CD4-positive, CD25-positive, alpha-beta regulatory T cell (primary cell): Measurements from ENCODE around the gene MRPL48. TPM values are rescaled to one million over a fixed set of nuclear protein-coding genes. Genes with fewer than 3 reads are reported as not detected.

Source experiments
- ATAC-seq, 2 donors: fragments of 150-1000 bp; cut with Tn5 transposase; one replicate each; pipeline ENCODE4 v1.10.0; 2021; ENCODE audit warnings: low read depth in 2 of 2, moderate number of reproducible peaks in 2 of 2, moderate library complexity in 1 of 2
- DNase-seq, 3 donors: peaks; one replicate each; pipeline versions ENCODE4 v3.0.0 to v3.0.0-alpha.2; 2012 to 2022; ENCODE audit warnings: mixed read lengths in 1 of 3
- H3K27ac ChIP-seq: one replicate; pipeline ENCODE4 v1.7.0; 2013; ENCODE audit warnings: mild to moderate bottlenecking, low read length; ENCODE audit not compliant: insufficient read depth, poor library complexity, severe bottlenecking
- H3K27me3 ChIP-seq: one replicate; pipeline ENCODE4 v1.7.0; 2013; ENCODE audit warnings: low read length; ENCODE audit not compliant: control insufficient read depth, insufficient read depth
- H3K36me3 ChIP-seq: one replicate; pipeline ENCODE4 v1.7.0; 2013; ENCODE audit warnings: mild to moderate bottlenecking, low read length, moderate library complexity; ENCODE audit not compliant: control insufficient read depth, insufficient read depth
- H3K4me1 ChIP-seq: 2 replicates; pipeline ENCODE4 v1.7.0; 2013; ENCODE audit warnings: mild to moderate bottlenecking, low read length; ENCODE audit not compliant: insufficient read depth, control insufficient read depth, poor library complexity, severe bottlenecking
- H3K4me3 ChIP-seq: one replicate; pipeline ENCODE4 v1.7.0; 2013; ENCODE audit warnings: low read depth, mild to moderate bottlenecking, low read length, moderate library complexity
- H3K9me3 ChIP-seq, 2 experiments: 1 replicate in 1 of 2; 2 replicates in 1 of 2; pipeline ENCODE4 v1.7.0; 2013; ENCODE audit warnings: low read length in 2 of 2, mild to moderate bottlenecking in 1 of 2, moderate library complexity in 1 of 2; ENCODE audit not compliant: control insufficient read depth in 2 of 2
- H3K27ac Mint-ChIP-seq, 3 donors: one replicate each; pipeline ENCODE4 v1.8.0; 2020 to 2022; ENCODE audit warnings: mild to moderate bottlenecking in 3 of 3, mixed read lengths in 3 of 3, moderate library complexity in 2 of 3
- H3K27me3 Mint-ChIP-seq: one replicate; pipeline ENCODE4 v1.8.0; 2022; ENCODE audit warnings: mild to moderate bottlenecking, mixed read lengths
- H3K36me3 Mint-ChIP-seq: one replicate; pipeline ENCODE4 v1.8.0; 2020; ENCODE audit warnings: mixed read lengths
- H3K4me1 Mint-ChIP-seq, 4 donors: one replicate each; pipeline ENCODE4 v1.8.0; 2020 to 2022; ENCODE audit warnings: mixed read lengths in 4 of 4, mild to moderate bottlenecking in 1 of 4
- H3K4me3 Mint-ChIP-seq, 4 donors: one replicate each; pipeline ENCODE4 v1.8.0; 2020 to 2022; ENCODE audit warnings: mild to moderate bottlenecking in 4 of 4, mixed read lengths in 4 of 4, moderate library complexity in 3 of 4
- H3K9me3 Mint-ChIP-seq, 7 donors: one replicate each; pipeline ENCODE4 v1.8.0; 2020 to 2022; ENCODE audit warnings: mixed read lengths in 7 of 7, mild to moderate bottlenecking in 3 of 7, moderate library complexity in 2 of 7
- polyA plus RNA-seq, 4 donors: library from polyadenylated mRNA; unstranded; fragments of 300-500 nt; fragmentation: Illumina TruSeq; gene quantifications; one replicate each; pipeline ENCODE4 v1.2.3, GENCODE V29; 2021
- total RNA-seq: library from RNA; stranded (reverse); gene quantifications from one replicate; pipeline ENCODE4 v1.2.3, GENCODE V29; 2022

The MRPL48 gene
- total and polyA plus RNA-seq, 5 donors from 2014 or later = 25.7 to 70.8 (median 65.4) TPM

- Mint-ChIP-seq H3K9me3 (peaks cover 0 to 2% (median 0%) of the 10 kb centered on the region in 7 donors), H3K36me3 (peaks cover 12% of the 10 kb centered on the region), H3K27ac (peak overlapping the region in 1 of 3 donors; percentile 3), H3K27me3 (no peaks in the 10 kb centered on the region), H3K4me1 (peaks cover 0 to 6% (median 3%) of the 10 kb centered on the region in 4 donors), H3K4me3 (no peak overlapping the region)
- DNase-seq (no peak), ATAC-seq (no peak)
- Histone ChIP-seq H3K27me3 (no peaks in the 10 kb centered on the region), H3K36me3 (no peaks in the 10 kb centered on the region), H3K9me3 (no peaks in the 10 kb centered on the region), H3K4me1 (no peaks in the 10 kb centered on the region), H3K4me3 (no peak overlapping the region), H3K27ac (no peak overlapping the region)
Observed at GRCh38 chr11:73851046-73851764, 63.5 kb downstream of the MRPL48 start.

- H3K36me3 Mint-ChIP-seq = peaks cover 14% of the 10 kb centered on the region
- no peaks in the 10 kb centered on the region for H3K27me3 Mint-ChIP-seq
- Histone ChIP-seq H3K36me3 (no peaks in the 10 kb centered on the region), H3K27me3 (no peaks in the 10 kb centered on the region), H3K9me3 (no peaks in the 10 kb centered on the region), H3K4me3 (no peak overlapping the region), H3K27ac (no peak overlapping the region), H3K4me1 (no peaks in the 10 kb centered on the region)
- H3K4me1 Mint-ChIP-seq = peaks cover 0 to 6% (median 3%) of the 10 kb centered on the region in 4 donors
- H3K9me3 Mint-ChIP-seq = peaks cover 0 to 2% (median 0%) of the 10 kb centered on the region in 7 donors
- H3K27ac Mint-ChIP-seq = no peak overlapping the region
- DNase-seq (no peak), ATAC-seq (no peak)
- H3K4me3 Mint-ChIP-seq = no peak overlapping the region
Observed at GRCh38 chr11:73852049-73852448, 64.4 kb downstream of the MRPL48 start.

GRCh38 chr11:73854680-73855079 is 67.0 kb downstream of the MRPL48 start:
- H3K27ac Mint-ChIP-seq = no peak overlapping the region
- Histone ChIP-seq H3K4me3 (no peak overlapping the region), H3K9me3 (no peaks in the 10 kb centered on the region), H3K4me1 (no peaks in the 10 kb centered on the region), H3K27me3 (no peaks in the 10 kb centered on the region), H3K36me3 (no peaks in the 10 kb centered on the region), H3K27ac (no peak overlapping the region)
- peaks cover 24% of the 10 kb centered on the region for H3K36me3 Mint-ChIP-seq
- no peak for ATAC-seq
- no peaks in the 10 kb centered on the region for H3K4me1 Mint-ChIP-seq
- no peak overlapping the region for H3K4me3 Mint-ChIP-seq
- no peaks in the 10 kb centered on the region for H3K27me3 Mint-ChIP-seq
- H3K9me3 Mint-ChIP-seq = peaks cover 0 to 2% (median 0%) of the 10 kb centered on the region in 7 donors
- no peak for DNase-seq

GRCh38 chr11:73856031-73856567 is 68.4 kb downstream of the MRPL48 start:
- Mint-ChIP-seq H3K9me3 (peaks cover 0 to 2% (median 0%) of the 10 kb centered on the region in 7 donors), H3K27ac (no peak overlapping the region), H3K4me1 (peaks cover 0 to 5% (median 0%) of the 10 kb centered on the region in 4 donors), H3K27me3 (no peaks in the 10 kb centered on the region), H3K4me3 (no peak overlapping the region), H3K36me3 (peaks cover 36% of the 10 kb centered on the region)
- H3K27me3 ChIP-seq = no peaks in the 10 kb centered on the region
- no peak for DNase-seq
- H3K36me3 ChIP-seq = peaks cover 9% of the 10 kb centered on the region
- no peak for ATAC-seq
- H3K9me3 ChIP-seq = no peaks in the 10 kb centered on the region
- no peak overlapping the region for H3K27ac ChIP-seq
- no peaks in the 10 kb centered on the region for H3K4me1 ChIP-seq
- H3K4me3 ChIP-seq = no peak overlapping the region

- no peak for ATAC-seq
- peaks cover 48% of the 10 kb centered on the region for H3K36me3 Mint-ChIP-seq
- no peaks in the 10 kb centered on the region for H3K27me3 ChIP-seq
Observed at GRCh38 chr11:73859671-73860070, 72.0 kb downstream of the MRPL48 start.

GRCh38 chr11:73860202-73860601 is 72.5 kb downstream of the MRPL48 start:
- no peaks in the 10 kb centered on the region for H3K27me3 Mint-ChIP-seq
- peaks cover 47% of the 10 kb centered on the region for H3K36me3 Mint-ChIP-seq
- H3K27ac Mint-ChIP-seq = no peak overlapping the region

More at GRCh38 chr11:73859671-73860070, 72.0 kb downstream of the MRPL48 start:
- Histone ChIP-seq H3K36me3 (peaks cover 26% of the 10 kb centered on the region), H3K4me3 (no peak overlapping the region), H3K9me3 (no peaks in the 10 kb centered on the region), H3K27ac (no peak overlapping the region), H3K4me1 (no peaks in the 10 kb centered on the region)
- DNase-seq = no peak
- Mint-ChIP-seq H3K4me1 (peaks cover 0 to 5% (median 0%) of the 10 kb centered on the region in 4 donors), H3K27me3 (no peaks in the 10 kb centered on the region), H3K9me3 (peaks cover 0 to 2% (median 0%) of the 10 kb centered on the region in 7 donors), H3K4me3 (no peak overlapping the region), H3K27ac (no peak overlapping the region)

GRCh38 chr11:73862986-73863385 is 75.3 kb downstream of the MRPL48 start:
- peaks cover 29% of the 10 kb centered on the region for H3K36me3 ChIP-seq
- ATAC-seq (no peak), DNase-seq (no peak)
- H3K27ac ChIP-seq = no peak overlapping the region
- H3K4me1 ChIP-seq = no peaks in the 10 kb centered on the region
- no peak overlapping the region for H3K4me3 ChIP-seq
- H3K9me3 ChIP-seq = no peaks in the 10 kb centered on the region
- Mint-ChIP-seq H3K36me3 (peaks cover 43% of the 10 kb centered on the region), H3K4me1 (peaks cover 0 to 5% (median 2%) of the 10 kb centered on the region in 4 donors), H3K27ac (no peak overlapping the region), H3K27me3 (no peaks in the 10 kb centered on the region), H3K9me3 (peaks cover 0 to 1% (median 0%) of the 10 kb centered on the region in 7 donors), H3K4me3 (no peak overlapping the region)
- no peaks in the 10 kb centered on the region for H3K27me3 ChIP-seq

More at GRCh38 chr11:73860202-73860601, 72.5 kb downstream of the MRPL48 start:
- Histone ChIP-seq H3K36me3 (peaks cover 29% of the 10 kb centered on the region), H3K27me3 (no peaks in the 10 kb centered on the region), H3K9me3 (no peaks in the 10 kb centered on the region), H3K27ac (no peak overlapping the region), H3K4me1 (no peaks in the 10 kb centered on the region), H3K4me3 (no peak overlapping the region)
- peaks cover 0 to 5% (median under 1%) of the 10 kb centered on the region in 4 donors for H3K4me1 Mint-ChIP-seq
- ATAC-seq = no peak
- peaks cover 0 to 2% (median 0%) of the 10 kb centered on the region in 7 donors for H3K9me3 Mint-ChIP-seq
- DNase-seq = no peak
- H3K4me3 Mint-ChIP-seq = no peak overlapping the region
